ENCODE data around the gene QRFP.

DNA sequence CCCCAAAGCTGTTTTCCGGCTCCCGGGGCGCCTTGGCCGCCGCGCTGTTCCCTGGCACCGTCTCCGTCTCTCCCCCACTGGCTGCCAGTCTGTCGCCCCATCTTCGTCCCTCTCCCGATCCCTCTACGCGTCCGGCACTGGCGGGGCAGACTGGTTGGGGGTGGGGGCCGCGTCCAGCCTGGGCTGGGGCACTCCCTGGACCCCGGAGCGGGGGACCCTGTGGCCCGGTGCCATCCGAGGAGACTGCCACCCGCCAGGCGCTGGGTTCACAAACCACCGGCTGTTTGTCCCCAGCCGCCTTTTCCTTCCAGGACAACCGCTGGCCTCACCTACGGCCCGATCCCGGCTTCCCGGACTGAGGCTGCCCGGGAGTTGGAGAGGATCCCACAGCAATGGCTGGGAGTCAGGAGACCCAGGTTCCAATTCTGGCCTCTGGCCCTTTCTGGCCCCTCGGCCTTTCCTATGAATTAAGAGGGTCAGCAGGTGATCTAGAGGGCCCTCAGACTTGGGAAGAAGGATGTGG, 43.5 kb upstream of the QRFP start:
- TF ChIP-seq EZH2phosphoT487 (IDR thresholded peaks at IDR 0.05; ENCODE audit: low read depth), result no peak
- TF ChIP-seq, protein P1, sequence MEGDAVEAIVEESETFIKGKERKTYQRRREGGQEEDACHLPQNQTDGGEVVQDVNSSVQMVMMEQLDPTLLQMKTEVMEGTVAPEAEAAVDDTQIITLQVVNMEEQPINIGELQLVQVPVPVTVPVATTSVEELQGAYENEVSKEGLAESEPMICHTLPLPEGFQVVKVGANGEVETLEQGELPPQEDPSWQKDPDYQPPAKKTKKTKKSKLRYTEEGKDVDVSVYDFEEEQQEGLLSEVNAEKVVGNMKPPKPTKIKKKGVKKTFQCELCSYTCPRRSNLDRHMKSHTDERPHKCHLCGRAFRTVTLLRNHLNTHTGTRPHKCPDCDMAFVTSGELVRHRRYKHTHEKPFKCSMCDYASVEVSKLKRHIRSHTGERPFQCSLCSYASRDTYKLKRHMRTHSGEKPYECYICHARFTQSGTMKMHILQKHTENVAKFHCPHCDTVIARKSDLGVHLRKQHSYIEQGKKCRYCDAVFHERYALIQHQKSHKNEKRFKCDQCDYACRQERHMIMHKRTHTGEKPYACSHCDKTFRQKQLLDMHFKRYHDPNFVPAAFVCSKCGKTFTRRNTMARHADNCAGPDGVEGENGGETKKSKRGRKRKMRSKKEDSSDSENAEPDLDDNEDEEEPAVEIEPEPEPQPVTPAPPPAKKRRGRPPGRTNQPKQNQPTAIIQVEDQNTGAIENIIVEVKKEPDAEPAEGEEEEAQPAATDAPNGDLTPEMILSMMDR (IDR thresholded peaks at IDR 0.05; ENCODE audit: low read depth, low read length), result no peak
